Left ventricle myocardium inferior (tissue), 1 donor: ENCODE measurements around the gene SYNDIG1L. TPM values are rescaled to one million over a fixed set of nuclear protein-coding genes. Genes with fewer than 3 reads are reported as not detected.

ENCODE experiments used
- DNase-seq: peaks from one replicate; pipeline ENCODE4 v3.0.0-alpha.2; 2020
- H3K27ac ChIP-seq: fragments of 200-600 bp; replicated peaks from 2 replicates; pipeline ENCODE4 v1.8.0; 2021
- H3K27me3 ChIP-seq: fragments of 200-600 bp; 2 replicates; pipeline ENCODE4 v1.8.0; 2021; ENCODE audit warnings: low read depth
- H3K36me3 ChIP-seq: fragments of 200-600 bp; 2 replicates; pipeline ENCODE4 v1.8.0; 2021
- H3K4me1 ChIP-seq: fragments of 200-600 bp; 2 replicates; pipeline ENCODE4 v1.8.0; 2021
- H3K4me3 ChIP-seq: fragments of 200-600 bp; 2 replicates; pipeline ENCODE4 v1.8.0; 2021; ENCODE audit warnings: mild to moderate bottlenecking, moderate library complexity
- H3K9me3 ChIP-seq: fragments of 200-600 bp; replicated peaks from 2 replicates; pipeline ENCODE4 v1.8.0; 2021
- CTCF ChIP-seq: fragments of 200-600 bp; IDR thresholded peaks from 2 replicates; pipeline ENCODE4 v1.8.0; 2021; ENCODE audit warnings: antibody characterized with exemption, mild to moderate bottlenecking, borderline replicate concordance
- intact Hi-C: fragments of 100-400 bp; cut with micrococcal nuclease; formaldehyde crosslinking; loops from one replicate; pipeline ENCODE4 v1.11.0; 2022
- total RNA-seq: library from RNA; stranded (reverse); fragmentation: NEBNext Ultra II Directional; extraction: Animal tissue kit (Norgen Biotek cat#: 25700); gene quantifications from one replicate; pipeline ENCODE4 v1.2.1, GENCODE V29; 2021
- donor health status: DM: no; HTN: yes; CAD: no; lungs with severe emphysema.

Gene SYNDIG1L
- total RNA-seq, 1 donor from 2014 or later: 0.11 TPM

GRCh38 chr14:74429221-74429691 lies 3.2 kb upstream of the SYNDIG1L start:
- DNase-seq: no peak
- peaks cover 4% of the 10 kb centered on the region for H3K4me1 ChIP-seq

GRCh38 chr14:74427651-74428050 lies 1.6 kb upstream of the SYNDIG1L start:
- DNase-seq: no peak
- H3K27ac ChIP-seq: no peak overlapping the region
- intact Hi-C loops: no loop called here
- no peak overlapping the region for H3K4me3 ChIP-seq
- H3K27me3 ChIP-seq: peaks cover 35% of the 10 kb centered on the region
- peaks cover 4% of the 10 kb centered on the region for H3K4me1 ChIP-seq
- no peaks in the 10 kb centered on the region for H3K36me3 ChIP-seq
- no peak for TF ChIP-seq CTCF
- H3K9me3 ChIP-seq: no peaks in the 10 kb centered on the region

More at GRCh38 chr14:74429221-74429691, 3.2 kb upstream of the SYNDIG1L start:
- no peak for TF ChIP-seq CTCF
- no peaks in the 10 kb centered on the region for H3K36me3 ChIP-seq
- no peak overlapping the region for H3K27ac ChIP-seq
- no peak overlapping the region for H3K4me3 ChIP-seq
- H3K27me3 ChIP-seq: peaks cover 19% of the 10 kb centered on the region
- intact Hi-C loops: no loop called here
- H3K9me3 ChIP-seq: no peaks in the 10 kb centered on the region

GRCh38 chr14:74425525-74426201 lies 347 bp downstream of the SYNDIG1L start:
- TF ChIP-seq CTCF: no peak
- Histone ChIP-seq H3K36me3 (no peaks in the 10 kb centered on the region), H3K4me3 (peak overlapping the region; percentile 38), H3K9me3 (peaks cover 9% of the 10 kb centered on the region), H3K27ac (no peak overlapping the region), H3K27me3 (peaks cover 45% of the 10 kb centered on the region), H3K4me1 (peaks cover 4% of the 10 kb centered on the region)
- intact Hi-C loops: no loop called here
- peak; percentile 38 for DNase-seq

- H3K27me3 ChIP-seq: peaks cover 54% of the 10 kb centered on the region
- H3K4me3 ChIP-seq: no peak overlapping the region
- H3K36me3 ChIP-seq: no peaks in the 10 kb centered on the region
- H3K4me1 ChIP-seq: peaks cover 4% of the 10 kb centered on the region
- TF ChIP-seq CTCF: no peak
- DNase-seq: no peak
- H3K27ac ChIP-seq: no peak overlapping the region
- H3K9me3 ChIP-seq: peaks cover 10% of the 10 kb centered on the region
- intact Hi-C loops: no loop called here
These were observed 1.4 kb downstream of the SYNDIG1L start for GRCh38 chr14:74424606-74425005.

- Histone ChIP-seq H3K27ac (no peak overlapping the region), H3K4me1 (peaks cover 4% of the 10 kb centered on the region), H3K9me3 (peaks cover 10% of the 10 kb centered on the region), H3K36me3 (no peaks in the 10 kb centered on the region), H3K27me3 (peaks cover 67% of the 10 kb centered on the region), H3K4me3 (no peak overlapping the region)
- intact Hi-C loops: no loop called here
- TF ChIP-seq CTCF: no peak
- DNase-seq: no peak
These were observed 2.8 kb downstream of the SYNDIG1L start for GRCh38 chr14:74423246-74423645.
